ENCODE data around the gene ZNF792. TPM values are rescaled to one million over a fixed set of nuclear protein-coding genes. Genes with fewer than 3 reads are reported as not detected.

ZNF792 gene
- total RNA-seq (2022; extraction: Qiagen RNA extraction), result 1.4 to 2.0 TPM (median 1.8 TPM) in 5 replicates

DNA sequence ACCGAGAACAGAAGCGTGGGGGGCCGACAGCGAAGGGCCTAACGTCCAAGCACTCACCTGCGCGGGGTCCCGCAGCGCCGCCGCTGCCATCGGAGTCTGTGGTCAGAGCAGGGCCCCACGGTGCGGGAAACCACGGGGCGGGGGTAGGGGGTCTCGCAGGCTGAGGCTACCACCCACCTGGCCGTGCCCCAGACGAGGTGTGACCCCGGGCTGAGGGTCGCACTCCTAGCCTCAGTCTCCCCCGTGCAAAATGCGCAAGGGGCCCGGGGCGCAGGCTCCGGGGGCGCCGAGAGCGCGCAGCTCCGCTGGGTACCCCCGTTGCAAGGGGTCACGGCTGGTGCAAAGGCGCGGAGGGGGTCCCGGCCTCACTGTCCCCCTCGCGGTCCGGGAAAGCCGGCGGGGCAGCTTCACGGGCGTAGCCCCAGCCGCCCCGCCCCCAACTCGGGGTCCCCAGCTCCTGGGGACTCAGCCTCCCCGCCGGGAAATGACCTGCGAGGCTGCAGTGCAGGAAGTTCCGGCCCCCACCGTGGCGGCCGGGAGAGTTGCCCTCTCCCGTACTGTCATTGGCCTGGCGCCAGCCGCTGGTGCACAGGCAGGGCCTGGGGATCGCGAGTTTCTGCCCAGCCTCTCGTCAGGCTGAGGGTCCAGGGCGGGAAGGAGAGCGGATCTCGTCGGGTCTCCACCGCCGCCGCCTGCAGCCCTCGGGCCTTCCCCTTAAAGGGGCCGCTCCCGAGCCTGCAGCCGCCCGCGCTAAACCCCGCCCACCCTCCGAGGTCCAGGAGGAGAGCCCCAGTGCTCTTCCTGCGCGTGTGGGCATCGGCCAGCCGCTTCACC lies at the start of gene ZNF792:
TSS of gene ZNF792 (minus strand) at position 657 of the 834 bp plus-strand sequence. CDS start at position 90, 567 bp downstream.

DNA sequence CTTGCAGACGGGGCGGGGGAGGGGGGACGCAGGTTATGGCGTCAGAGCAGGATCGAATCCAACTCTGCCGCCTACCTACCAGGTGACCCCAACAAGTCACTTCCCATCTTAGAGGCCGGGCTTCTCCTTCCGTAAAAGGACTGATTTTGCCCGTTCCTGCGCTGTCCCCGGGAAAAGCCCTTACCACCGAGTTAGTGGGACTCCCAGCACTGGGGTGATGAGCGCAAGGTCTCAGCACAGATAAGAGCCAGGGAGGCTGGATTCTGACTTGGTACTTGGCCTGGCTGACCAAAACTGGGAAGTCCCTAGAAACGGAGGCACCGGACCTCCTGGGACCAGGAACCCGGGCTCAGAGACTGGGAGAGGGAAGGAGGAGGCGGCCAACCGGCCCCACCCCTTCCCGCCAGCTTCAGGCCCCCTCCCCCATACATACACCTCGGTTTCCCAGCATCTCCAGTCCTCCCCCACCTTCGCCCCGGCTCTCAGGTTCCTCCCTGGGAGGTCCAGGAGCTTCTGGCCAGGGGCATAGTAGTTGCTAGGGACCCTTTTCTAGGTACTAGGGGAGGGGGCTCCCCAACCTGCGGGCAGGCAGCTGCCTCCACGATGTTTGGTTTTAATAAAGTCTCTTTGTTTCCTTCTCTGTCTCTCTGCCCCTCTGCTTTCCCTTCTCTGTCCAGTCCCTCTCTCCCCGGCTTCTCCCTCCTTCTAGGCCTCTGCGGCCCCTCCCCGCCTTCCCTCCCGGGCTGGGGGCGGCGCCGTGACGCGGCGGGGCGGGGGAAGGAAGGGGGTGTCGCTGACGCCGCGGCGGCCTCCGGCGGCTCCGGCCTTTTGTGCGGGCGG lies 35.7 kb upstream of the ZNF792 start, which contains the start of gene GRAMD1A:
TSS of gene GRAMD1A (plus strand) at position 826 of the 840 bp plus-strand sequence. CDS start 156 bp downstream, outside the sequence.

DNA sequence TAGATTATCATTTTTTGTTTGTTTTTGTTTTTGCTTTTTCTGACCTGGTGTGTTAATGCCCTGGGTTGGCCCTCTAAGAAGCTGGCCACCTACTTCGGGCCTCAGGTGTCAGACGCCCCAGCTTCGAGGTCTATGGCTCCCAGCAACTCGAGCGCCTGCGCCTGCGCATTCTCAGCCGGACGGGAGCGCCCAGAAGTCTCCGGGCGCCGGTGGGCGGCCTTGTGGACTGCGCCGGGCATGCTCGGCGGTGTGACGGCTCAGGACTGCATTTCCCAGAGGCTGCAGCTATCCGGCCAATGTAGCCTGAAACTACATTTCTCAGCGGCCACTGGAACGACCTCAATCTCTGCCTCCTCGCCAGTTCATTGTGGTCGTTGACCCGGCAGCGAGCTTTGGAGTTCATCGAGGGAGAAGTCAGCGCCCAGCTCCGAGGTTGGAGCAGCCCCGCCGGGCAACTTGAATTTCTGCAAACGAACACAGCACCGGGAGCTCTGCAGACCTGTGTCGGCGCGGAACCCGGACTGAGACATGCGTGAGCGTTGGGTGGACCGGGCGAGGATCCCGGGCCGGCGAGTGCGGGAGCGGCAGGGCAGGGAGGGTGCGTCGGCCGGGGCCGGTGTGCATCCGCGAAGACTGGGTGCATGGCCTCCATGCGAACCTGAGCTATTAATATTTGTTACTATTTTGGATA lies 37.2 kb downstream of the ZNF792 start, which contains the start of gene ZNF30:
TSS of gene ZNF30 (plus strand) at position 219 of the 691 bp plus-strand sequence. CDS start 3,045 bp downstream, outside the sequence.

Other genes with a start within 250 kb of the ZNF792 start
- gene ZNF181, start 230.0 kb downstream of the ZNF792 start, total RNA-seq (2022; extraction: Qiagen RNA extraction), result 8.3 to 12.6 TPM (median 10.8 TPM) in 5 replicates
- gene ZNF599, start 191.0 kb downstream of the ZNF792 start, total RNA-seq (2022; extraction: Qiagen RNA extraction), result 1.9 to 3.3 TPM (median 2.9 TPM) in 5 replicates
- gene ZNF30, start 37.3 kb downstream of the ZNF792 start, total RNA-seq (2022; extraction: Qiagen RNA extraction), result 4.1 to 6.4 TPM (median 5.0 TPM) in 5 replicates
- 139 to 157 TPM (median 147 TPM) in 5 replicates for gene GRAMD1A, start 36.1 kb upstream of the ZNF792 start, total RNA-seq (2022; extraction: Qiagen RNA extraction)
- 12.5 to 22.6 TPM (median 19.5 TPM) in 5 replicates for gene SCN1B, start 66.2 kb upstream of the ZNF792 start, total RNA-seq (2022; extraction: Qiagen RNA extraction)
- 0.09 to 0.37 TPM (median 0.10 TPM) in 3 of 5 replicates, not detected in the others for gene HPN, start 77.5 kb upstream of the ZNF792 start, total RNA-seq (2022; extraction: Qiagen RNA extraction)
- gene FXYD3, start 151.6 kb upstream of the ZNF792 start, total RNA-seq (2022; extraction: Qiagen RNA extraction), result 0.26 to 0.58 TPM (median 0.36 TPM) in 5 replicates
- gene LGI4, start 170.8 kb upstream of the ZNF792 start, total RNA-seq (2022; extraction: Qiagen RNA extraction), result 0.08 to 0.30 TPM (median 0.17 TPM) in 5 replicates
- gene FXYD1, start 174.6 kb upstream of the ZNF792 start, total RNA-seq (2022; extraction: Qiagen RNA extraction), result 0.39 to 0.65 TPM (median 0.45 TPM) in 4 of 5 replicates, not detected in the other
- gene FXYD7, start 179.0 kb upstream of the ZNF792 start, total RNA-seq (2022; extraction: Qiagen RNA extraction), result 0.28 to 0.65 TPM (median 0.36 TPM) in 3 of 5 replicates, not detected in the others
- 196 to 227 TPM (median 204 TPM) in 5 replicates for gene FXYD5, start 190.5 kb upstream of the ZNF792 start, total RNA-seq (2022; extraction: Qiagen RNA extraction)

All from A549 treated with Mapracorat at 1 μM for 4 hours (cell line).